GM19468 (cell line): ENCODE data around the gene NTMT1.
"Not testable (repeated sequence)": the region's sequence is repeated elsewhere in the genome, so short reads cannot be mapped to it uniquely, and the experiment has no call there.

Experiments
- ATAC-seq: cut with Tn5 transposase; IDR thresholded peaks from one replicate; pipeline ENCODE4 v1.9.1; 2021; ENCODE audit warnings: mild to moderate bottlenecking, moderate library complexity, moderate number of reproducible peaks; ENCODE audit not compliant: unreplicated experiment; ENCODE audit errors: extremely low read depth

NTMT1 gene

GRCh38 chr9:129649726-129650679, 24.0 kb downstream of the NTMT1 start:
- no peak for ATAC-seq

GRCh38 chr9:129650680-129651235, 24.8 kb downstream of the NTMT1 start:
- no peak for ATAC-seq

GRCh38 chr9:129653823-129654553, 28.0 kb downstream of the NTMT1 start:
- no peak for ATAC-seq

- ATAC-seq = no peak
Measured at GRCh38 chr9:129654554-129655040, 28.6 kb downstream of the NTMT1 start.

DNA sequence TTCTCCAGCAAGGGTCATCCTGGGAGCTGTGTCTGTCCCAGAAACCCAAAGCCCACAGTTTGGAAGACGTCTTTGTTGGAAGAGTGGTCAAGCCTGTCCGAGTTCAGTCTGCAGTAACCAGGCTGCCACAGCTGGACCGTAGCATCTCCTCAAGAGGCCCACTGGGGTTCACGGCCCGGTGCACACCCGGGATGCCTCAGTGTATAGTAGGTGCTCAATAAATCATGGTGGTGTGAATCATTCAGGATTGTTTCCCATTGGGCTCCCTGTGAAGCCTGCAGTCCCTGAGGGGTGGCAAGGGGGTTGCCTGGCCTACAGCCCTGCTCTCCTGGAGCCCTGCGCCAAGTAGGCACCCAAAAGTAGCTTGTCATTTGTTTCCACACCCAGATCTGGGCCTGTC, 29.2 kb downstream of the NTMT1 start:
- ATAC-seq = no peak

GRCh38 chr9:129655696-129656095, 29.7 kb downstream of the NTMT1 start:
- no peak for ATAC-seq

DNA sequence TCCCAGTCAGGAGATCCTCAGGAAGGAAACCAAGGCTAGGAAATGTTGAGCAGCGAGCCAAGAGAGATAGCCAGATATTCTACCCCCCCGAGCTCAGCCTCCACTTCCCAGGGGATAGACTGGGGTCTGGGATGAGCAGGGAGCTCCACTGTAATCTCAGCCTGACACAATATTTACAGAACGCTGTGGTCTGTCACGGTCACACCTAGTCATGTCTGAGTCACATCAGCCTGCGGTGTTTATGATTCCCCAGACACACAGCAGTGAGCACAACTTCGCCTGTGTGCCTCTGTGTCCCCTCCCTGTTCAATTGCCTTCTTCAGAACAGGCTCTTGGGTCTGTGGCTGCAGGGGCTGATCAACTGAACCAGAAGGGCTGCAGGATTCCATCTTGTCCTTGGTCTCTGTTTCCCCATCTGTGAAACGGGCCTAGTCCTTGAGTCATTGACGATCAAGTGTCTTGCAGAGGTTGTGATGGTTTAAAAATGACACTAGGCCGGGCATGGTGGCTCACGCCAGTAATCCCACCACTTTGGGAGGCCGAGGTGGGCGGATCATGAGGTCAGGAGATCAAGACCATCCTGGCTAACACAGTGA, 30.9 kb downstream of the NTMT1 start:
- ATAC-seq = no peak

- ATAC-seq = no peak
Measured at GRCh38 chr9:129661029-129661428, 35.1 kb downstream of the NTMT1 start.

GRCh38 chr9:129662239-129662638, 36.3 kb downstream of the NTMT1 start:
- not testable (repeated sequence) for ATAC-seq

DNA sequence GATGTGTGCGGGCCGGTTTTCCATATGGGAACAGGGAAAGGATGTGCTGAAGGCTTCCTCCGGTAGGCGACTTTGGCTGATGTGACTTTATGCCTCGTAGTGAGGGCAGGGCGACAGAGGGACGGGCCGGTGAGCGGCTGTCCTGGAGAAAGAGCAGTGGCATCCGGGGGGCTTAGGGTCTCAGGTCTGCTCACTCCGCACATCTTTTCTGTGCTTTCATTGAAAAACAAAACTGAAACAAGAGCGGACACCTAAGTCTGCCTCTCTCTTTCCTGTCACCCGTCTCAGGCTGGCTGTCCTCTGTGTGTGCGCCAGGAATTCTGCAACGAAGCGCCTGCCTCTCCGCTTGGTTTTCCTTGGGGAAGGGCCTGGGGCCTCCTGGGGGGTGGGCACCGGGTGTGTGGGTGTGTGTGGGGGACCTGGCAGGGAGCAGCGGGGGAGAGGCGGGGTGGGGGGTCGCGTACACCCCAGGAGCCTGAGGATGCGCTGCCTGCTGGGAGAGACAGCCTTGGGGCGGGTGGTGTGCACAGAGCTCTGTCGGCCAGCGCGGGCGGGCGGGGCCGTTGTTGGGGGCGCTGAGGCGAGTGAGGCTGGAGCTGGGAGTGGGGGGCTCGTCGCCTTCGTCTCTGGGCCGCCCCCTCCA, 38.9 kb downstream of the NTMT1 start:
- no peak for ATAC-seq

DNA sequence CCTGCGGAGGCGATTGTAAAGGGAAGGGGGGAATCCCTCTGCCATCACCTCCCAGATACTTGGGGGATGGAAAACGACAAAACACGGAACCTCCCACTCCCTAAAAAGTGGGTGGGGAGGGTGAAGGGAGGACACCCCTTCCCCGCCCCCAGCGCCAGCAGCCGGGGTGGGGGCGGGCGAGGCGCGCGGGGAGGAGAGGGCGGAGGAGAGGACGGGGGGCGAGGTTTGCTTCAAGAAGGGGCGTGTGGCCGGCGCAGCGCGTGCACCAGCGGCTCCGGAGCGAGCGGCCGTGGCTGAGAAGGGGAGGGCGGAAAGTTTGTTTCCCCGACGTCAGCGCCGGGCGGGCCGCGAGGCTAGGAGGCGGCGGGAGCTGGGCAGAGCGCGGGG, 39.4 kb downstream of the NTMT1 start, which contains the start of gene PRRX2:
Gene PRRX2 (plus strand): TSS at position 259 of the 387 bp plus-strand sequence. CDS start 221 bp downstream, outside the sequence.
- ATAC-seq = no peak

- ATAC-seq = no peak
Measured at GRCh38 chr9:129665814-129666520, 40.0 kb downstream of the NTMT1 start.

- no peak for ATAC-seq
Measured at GRCh38 chr9:129666575-129666974, 40.6 kb downstream of the NTMT1 start.

- no peak for ATAC-seq
Measured at GRCh38 chr9:129667378-129667777, 41.4 kb downstream of the NTMT1 start.

GRCh38 chr9:129667850-129668249, 41.9 kb downstream of the NTMT1 start:
- ATAC-seq = no peak

DNA sequence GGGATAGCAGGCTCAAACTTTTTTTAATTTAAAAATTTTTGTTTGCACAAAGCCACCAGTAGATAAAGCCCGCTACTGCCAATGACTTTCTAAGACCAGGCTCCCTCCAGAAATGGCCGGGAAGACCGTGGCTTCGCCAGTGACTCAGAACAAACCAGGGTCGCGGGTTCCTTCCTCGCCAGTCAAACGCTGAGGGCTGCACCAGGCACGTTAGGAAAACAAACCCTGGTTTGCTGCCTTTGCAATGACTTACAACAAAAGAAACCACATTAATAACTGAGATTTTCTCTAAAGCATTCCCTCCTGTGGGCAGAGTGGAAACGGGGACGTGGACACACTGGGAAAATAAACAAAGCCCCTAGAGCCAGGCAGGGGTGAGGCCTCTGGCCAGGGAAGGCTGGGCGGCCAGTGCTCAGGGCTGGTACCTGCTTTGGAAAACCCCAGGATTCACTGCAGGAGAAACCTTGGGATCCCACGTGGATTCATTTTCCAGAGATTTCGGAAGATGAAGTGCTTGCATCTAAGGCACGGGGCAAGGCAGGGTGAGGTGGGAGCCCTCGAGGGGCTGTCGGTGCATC, 43.3 kb downstream of the NTMT1 start:
- no peak for ATAC-seq

DNA sequence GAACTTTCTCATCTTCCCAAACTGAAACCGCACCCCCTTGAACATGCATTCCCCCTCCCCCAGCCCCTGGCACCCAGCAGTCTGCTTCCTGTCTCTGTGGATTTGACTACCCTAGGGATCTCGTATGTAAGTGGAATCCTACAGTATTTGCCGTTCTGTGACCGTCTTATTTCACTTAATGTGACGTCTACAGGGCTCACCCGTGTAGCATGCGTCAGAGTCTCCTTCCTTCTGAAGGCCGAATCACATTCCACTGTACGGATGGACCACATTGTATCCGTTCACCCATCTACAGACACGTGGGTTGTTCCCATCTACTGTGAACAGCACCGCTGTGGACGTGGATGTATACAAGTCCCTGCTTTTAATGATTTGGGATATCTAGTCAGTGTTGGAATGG, 44.0 kb downstream of the NTMT1 start:
- no peak for ATAC-seq

GRCh38 chr9:129671065-129671464, 45.1 kb downstream of the NTMT1 start:
- no peak for ATAC-seq

GRCh38 chr9:129671519-129671918, 45.6 kb downstream of the NTMT1 start:
- ATAC-seq = no peak
